HCT116 (cell line): ENCODE measurements around the gene GOLT1A. TPM values are rescaled to one million over a fixed set of nuclear protein-coding genes. Genes with fewer than 3 reads are reported as not detected.

ENCODE experiments used
- ATAC-seq: fragments of 200-7000 bp; cut with Tn5 transposase; 2 replicates; pipeline ENCODE4 v1.9.1; 2020; ENCODE audit warnings: mild to moderate bottlenecking, moderate library complexity
- BruUV-seq: library from RNA; stranded (reverse); fragments of 400-500 nt; replicated peaks from 2 replicates; lab custom pipeline; 2021; lab: Mats Ljungman, UMichigan
- CTCF ChIA-PET: fragments of 300-600 bp; sonication (Branson Sonifier 250); formaldehyde crosslinking; loops from one replicate; lab custom pipeline; 2021; ENCODE audit warnings: antibody characterized with exemption; lab: Charles Lee
- POLR2A ChIA-PET: fragments of 300-600, 350-600 bp; sonication (Branson Sonifier 250); formaldehyde crosslinking; loops from one replicate; lab custom pipeline; 2021; ENCODE audit warnings: antibody characterized with exemption; lab: Charles Lee
- RAD21 ChIA-PET, 2 experiments: fragments of 300-600 bp; sonication (Branson Sonifier 250); formaldehyde crosslinking; loops; one replicate each; lab custom pipeline; 2023; ENCODE audit warnings: low total read pairs in 2 of 2; ENCODE audit not compliant: uncharacterized antibody in 2 of 2, unreplicated experiment in 2 of 2, low non-redundant PET in 1 of 2; lab: Charles Lee
- DNase-seq: peaks from one replicate; pipeline ENCODE4 v3.0.0-alpha.2; 2010; ENCODE audit warnings: low read depth, low spot score
- H2AFZ ChIP-seq: fragments of 200-600 bp; shearing (Covaris generic), sonication (generic); 2 replicates; pipeline ENCODE4 v1.6.1; 2017; ENCODE audit warnings: low read depth, mixed run types, mixed read lengths, antibody characterized with exemption, low read length; ENCODE audit not compliant: poor library complexity, severe bottlenecking
- H3K27ac ChIP-seq: 2 replicates; pipeline ENCODE4 v1.5.1; 2012; ENCODE audit warnings: low read depth, low read length
- H3K27me3 ChIP-seq: fragments of 200-600 bp; sonication (generic); 2 replicates; pipeline ENCODE4 v1.6.1; 2016; ENCODE audit warnings: mixed run types, low read length, mixed read lengths; ENCODE audit not compliant: insufficient read depth
- H3K36me3 ChIP-seq, 2 experiments: fragments of 200-500 bp in 1 of 2; fragments of 200-600 bp in 1 of 2; sonication (Bioruptor generic) in 1 of 2; sonication (generic) in 1 of 2; 2 replicates each; pipeline versions ENCODE4 v1.5.1 to v1.6.1; 2014 to 2016; ENCODE audit warnings: low read length in 2 of 2, inconsistent platforms in 1 of 2, mixed read lengths in 1 of 2, mixed run types in 1 of 2; ENCODE audit not compliant: insufficient read depth in 2 of 2, control insufficient read depth in 1 of 2
- H3K4me1 ChIP-seq, 2 experiments: fragments of 200-600 bp in 1 of 2; sonication (generic) in 1 of 2; 2 replicates each; pipeline versions ENCODE4 v1.5.1 to v1.6.1; 2012 to 2017; ENCODE audit warnings: low read length in 2 of 2, inconsistent platforms in 1 of 2, mild to moderate bottlenecking in 1 of 2, mixed read lengths in 1 of 2, mixed run types in 1 of 2, moderate library complexity in 1 of 2; ENCODE audit not compliant: insufficient read depth in 2 of 2, control insufficient read depth in 1 of 2
- H3K4me2 ChIP-seq: fragments of 200-600 bp; sonication (generic); 2 replicates; pipeline ENCODE4 v1.6.1; 2017; ENCODE audit warnings: mixed run types, low read length, mixed read lengths
- H3K4me3 ChIP-seq, 2 experiments: fragments of 200-600 bp in 1 of 2; sonication (generic) in 1 of 2; replicated peaks in 1 of 2; 2 replicates each; pipeline ENCODE4 v1.5.1; 2011 to 2016; ENCODE audit warnings: low read length in 2 of 2, control low read depth in 1 of 2, low read depth in 1 of 2, mild to moderate bottlenecking in 1 of 2, mixed read lengths in 1 of 2, mixed run types in 1 of 2
- H3K79me2 ChIP-seq: fragments of 200-600 bp; sonication (generic); 2 replicates; pipeline ENCODE4 v1.6.1; 2017; ENCODE audit warnings: mild to moderate bottlenecking, mixed run types, low read length, moderate library complexity, mixed read lengths; ENCODE audit not compliant: insufficient read depth
- H3K9ac ChIP-seq: fragments of 200-600 bp; sonication (generic); 2 replicates; pipeline ENCODE4 v1.6.1; 2016; ENCODE audit warnings: low read length, mixed read lengths
- H3K9me2 ChIP-seq: fragments of 200-600 bp; sonication (generic), shearing (Covaris generic); 2 replicates; pipeline ENCODE4 v1.6.1; 2017; ENCODE audit warnings: mixed run types, mild to moderate bottlenecking, moderate library complexity; ENCODE audit not compliant: insufficient read depth
- H3K9me3 ChIP-seq, 2 experiments: fragments of 200-500 bp in 1 of 2; fragments of 200-600 bp in 1 of 2; sonication (Bioruptor generic) in 1 of 2; sonication (generic) in 1 of 2; 2 replicates each; pipeline ENCODE4 v1.6.1; 2014 to 2017; ENCODE audit warnings: low read length in 2 of 2, mixed read lengths in 2 of 2, inconsistent platforms in 1 of 2, low read depth in 1 of 2, mild to moderate bottlenecking in 1 of 2, mixed run types in 1 of 2, moderate library complexity in 1 of 2; ENCODE audit not compliant: control insufficient read depth in 1 of 2, insufficient read depth in 1 of 2
- H4K20me1 ChIP-seq: fragments of 200-600 bp; sonication (generic), shearing (Covaris generic); 2 replicates; pipeline ENCODE4 v1.6.1; 2017; ENCODE audit warnings: mixed run types, mild to moderate bottlenecking, moderate library complexity; ENCODE audit not compliant: insufficient read depth
- CTCF ChIP-seq, 3 experiments: fragments of 200-600 bp in 1 of 3; sonication (generic) in 1 of 3; IDR thresholded peaks in 2 of 3; conservative IDR thresholded peaks in 1 of 3; 2 replicates each; pipeline ENCODE4 v1.5.1; 2012 to 2017; ENCODE audit warnings: low read depth in 2 of 3, low read length in 2 of 3, antibody characterized with exemption in 1 of 3, borderline replicate concordance in 1 of 3, control low read depth in 1 of 3, mild to moderate bottlenecking in 1 of 3, mixed read lengths in 1 of 3, mixed run types in 1 of 3, moderate library complexity in 1 of 3; ENCODE audit not compliant: insufficient read depth in 1 of 3
- EGR1 ChIP-seq: IDR thresholded peaks from 2 replicates; pipeline ENCODE4 v1.6.1; 2012; ENCODE audit warnings: low read depth
- JUND ChIP-seq: IDR thresholded peaks from 2 replicates; pipeline ENCODE4 v1.6.1; 2012
- POLR2A ChIP-seq: IDR thresholded peaks from 2 replicates; pipeline ENCODE4 v1.7.0; 2011; ENCODE audit warnings: borderline replicate concordance; ENCODE audit not compliant: insufficient read depth, insufficient read length; ENCODE audit errors: extremely low read depth
- SIN3A ChIP-seq: IDR thresholded peaks from 2 replicates; pipeline ENCODE4 v1.6.1; 2012; ENCODE audit warnings: low read depth
- SRF ChIP-seq: IDR thresholded peaks from 2 replicates; pipeline ENCODE4 v1.6.1; 2012; ENCODE audit warnings: low read depth
- TCF7L2 ChIP-seq: IDR thresholded peaks from 2 replicates; pipeline ENCODE4 v1.7.0; 2011; ENCODE audit warnings: borderline replicate concordance, inconsistent platforms; ENCODE audit not compliant: insufficient read depth, insufficient read length; ENCODE audit errors: extremely low read depth
- ZFX ChIP-seq: fragments of 450-650 bp; IDR thresholded peaks from 2 replicates; pipeline ENCODE4 v1.6.1; 2017
- intact Hi-C: fragments of 100-400 bp; cut with micrococcal nuclease; formaldehyde crosslinking; loops from 2 replicates; pipeline ENCODE4 v1.10.0; 2022
- total RNA-seq: library from RNA; stranded (reverse); gene quantifications from one replicate; pipeline ENCODE4 v1.2.1, GENCODE V29; 2021; ENCODE audit not compliant: unreplicated experiment
- TF ChIP-seq, protein P1 (sequence below): IDR thresholded peaks from 2 replicates; pipeline ENCODE4 v1.6.1; 2011; ENCODE audit warnings: mild to moderate bottlenecking, low read length, moderate library complexity; ENCODE audit not compliant: insufficient replicate concordance; ENCODE audit errors: extremely low read depth
- TF ChIP-seq, protein P2 (sequence below): IDR thresholded peaks from 2 replicates; pipeline ENCODE4 v1.6.1; 2012; ENCODE audit warnings: low read depth
- TF ChIP-seq, protein P3 (sequence below): IDR thresholded peaks from 2 replicates; pipeline ENCODE4 v1.6.1; 2012

The GOLT1A gene
- total RNA-seq, 1 experiment from 2014 or later, result 8.0 TPM

- H3K27ac ChIP-seq, result no peak overlapping the region
- POLR2A ChIA-PET, result no interaction called here
- no peak overlapping the region for H3K4me3 ChIP-seq
- no peak for DNase-seq
- H3K27me3 ChIP-seq, result no peaks in the 10 kb centered on the region
- RAD21 ChIA-PET, result no interaction called here
- H3K9ac ChIP-seq, result no peak overlapping the region
- intact Hi-C loops, result no loop called here
- H3K9me2 ChIP-seq, result no peaks in the 10 kb centered on the region
- H4K20me1 ChIP-seq, result no peaks in the 10 kb centered on the region
- H3K9me3 ChIP-seq, result no peaks in the 10 kb centered on the region
- CTCF ChIA-PET, result interaction anchor here (1.4 kb wide), 1 partner anchor 20 kb away, joined by 4 read pairs; no protein-coding TSS in a partner anchor
- no peak overlapping the region for H2AFZ ChIP-seq
- BruUV-seq, result no TSS peak
- no peak for ATAC-seq
- no peaks in the 10 kb centered on the region for H3K79me2 ChIP-seq
- H3K4me2 ChIP-seq, result no peak overlapping the region
- peaks cover 0 to 25% of the 10 kb centered on the region in 2 experiments; a peak in 2 of 4 replicates for H3K4me1 ChIP-seq
- TF ChIP-seq, protein P1, sequence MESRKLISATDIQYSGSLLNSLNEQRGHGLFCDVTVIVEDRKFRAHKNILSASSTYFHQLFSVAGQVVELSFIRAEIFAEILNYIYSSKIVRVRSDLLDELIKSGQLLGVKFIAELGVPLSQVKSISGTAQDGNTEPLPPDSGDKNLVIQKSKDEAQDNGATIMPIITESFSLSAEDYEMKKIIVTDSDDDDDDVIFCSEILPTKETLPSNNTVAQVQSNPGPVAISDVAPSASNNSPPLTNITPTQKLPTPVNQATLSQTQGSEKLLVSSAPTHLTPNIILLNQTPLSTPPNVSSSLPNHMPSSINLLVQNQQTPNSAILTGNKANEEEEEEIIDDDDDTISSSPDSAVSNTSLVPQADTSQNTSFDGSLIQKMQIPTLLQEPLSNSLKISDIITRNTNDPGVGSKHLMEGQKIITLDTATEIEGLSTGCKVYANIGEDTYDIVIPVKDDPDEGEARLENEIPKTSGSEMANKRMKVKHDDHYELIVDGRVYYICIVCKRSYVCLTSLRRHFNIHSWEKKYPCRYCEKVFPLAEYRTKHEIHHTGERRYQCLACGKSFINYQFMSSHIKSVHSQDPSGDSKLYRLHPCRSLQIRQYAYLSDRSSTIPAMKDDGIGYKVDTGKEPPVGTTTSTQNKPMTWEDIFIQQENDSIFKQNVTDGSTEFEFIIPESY, result no peak
- TF ChIP-seq, protein P2, sequence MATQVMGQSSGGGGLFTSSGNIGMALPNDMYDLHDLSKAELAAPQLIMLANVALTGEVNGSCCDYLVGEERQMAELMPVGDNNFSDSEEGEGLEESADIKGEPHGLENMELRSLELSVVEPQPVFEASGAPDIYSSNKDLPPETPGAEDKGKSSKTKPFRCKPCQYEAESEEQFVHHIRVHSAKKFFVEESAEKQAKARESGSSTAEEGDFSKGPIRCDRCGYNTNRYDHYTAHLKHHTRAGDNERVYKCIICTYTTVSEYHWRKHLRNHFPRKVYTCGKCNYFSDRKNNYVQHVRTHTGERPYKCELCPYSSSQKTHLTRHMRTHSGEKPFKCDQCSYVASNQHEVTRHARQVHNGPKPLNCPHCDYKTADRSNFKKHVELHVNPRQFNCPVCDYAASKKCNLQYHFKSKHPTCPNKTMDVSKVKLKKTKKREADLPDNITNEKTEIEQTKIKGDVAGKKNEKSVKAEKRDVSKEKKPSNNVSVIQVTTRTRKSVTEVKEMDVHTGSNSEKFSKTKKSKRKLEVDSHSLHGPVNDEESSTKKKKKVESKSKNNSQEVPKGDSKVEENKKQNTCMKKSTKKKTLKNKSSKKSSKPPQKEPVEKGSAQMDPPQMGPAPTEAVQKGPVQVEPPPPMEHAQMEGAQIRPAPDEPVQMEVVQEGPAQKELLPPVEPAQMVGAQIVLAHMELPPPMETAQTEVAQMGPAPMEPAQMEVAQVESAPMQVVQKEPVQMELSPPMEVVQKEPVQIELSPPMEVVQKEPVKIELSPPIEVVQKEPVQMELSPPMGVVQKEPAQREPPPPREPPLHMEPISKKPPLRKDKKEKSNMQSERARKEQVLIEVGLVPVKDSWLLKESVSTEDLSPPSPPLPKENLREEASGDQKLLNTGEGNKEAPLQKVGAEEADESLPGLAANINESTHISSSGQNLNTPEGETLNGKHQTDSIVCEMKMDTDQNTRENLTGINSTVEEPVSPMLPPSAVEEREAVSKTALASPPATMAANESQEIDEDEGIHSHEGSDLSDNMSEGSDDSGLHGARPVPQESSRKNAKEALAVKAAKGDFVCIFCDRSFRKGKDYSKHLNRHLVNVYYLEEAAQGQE, result no peak
- TF ChIP-seq SIN3A (no peak), POLR2A (no peak), JUND (no peak), SRF (no peak), CTCF (IDR thresholded peaks at IDR 0.05 in 2 of 3, conservative IDR thresholded peaks at IDR 0.05 in 1 of 3; ENCODE audit: borderline replicate concordance in 1 of 3, insufficient read depth in 1 of 3, low read depth in 2 of 3, low read length in 2 of 3) (no peak), ZFX (no peak), EGR1 (no peak), TCF7L2 (no peak)
- TF ChIP-seq, protein P3, sequence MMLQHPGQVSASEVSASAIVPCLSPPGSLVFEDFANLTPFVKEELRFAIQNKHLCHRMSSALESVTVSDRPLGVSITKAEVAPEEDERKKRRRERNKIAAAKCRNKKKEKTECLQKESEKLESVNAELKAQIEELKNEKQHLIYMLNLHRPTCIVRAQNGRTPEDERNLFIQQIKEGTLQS, result no peak
- H3K36me3 ChIP-seq, result no peaks in the 10 kb centered on the region
Observed at GRCh38 chr1:204192046-204192445, 21.7 kb downstream of the GOLT1A start.
